Measurements from ENCODE around the gene MTA1. TPM values are rescaled to one million over a fixed set of nuclear protein-coding genes. Genes with fewer than 3 reads are reported as not detected.

MTA1 gene
- total and polyA plus RNA-seq, 2 of the 8 experiments (the other 6 are each of a cell fraction or from before 2014, with no cell fraction given), result 73.9 to 221 TPM

DNA sequence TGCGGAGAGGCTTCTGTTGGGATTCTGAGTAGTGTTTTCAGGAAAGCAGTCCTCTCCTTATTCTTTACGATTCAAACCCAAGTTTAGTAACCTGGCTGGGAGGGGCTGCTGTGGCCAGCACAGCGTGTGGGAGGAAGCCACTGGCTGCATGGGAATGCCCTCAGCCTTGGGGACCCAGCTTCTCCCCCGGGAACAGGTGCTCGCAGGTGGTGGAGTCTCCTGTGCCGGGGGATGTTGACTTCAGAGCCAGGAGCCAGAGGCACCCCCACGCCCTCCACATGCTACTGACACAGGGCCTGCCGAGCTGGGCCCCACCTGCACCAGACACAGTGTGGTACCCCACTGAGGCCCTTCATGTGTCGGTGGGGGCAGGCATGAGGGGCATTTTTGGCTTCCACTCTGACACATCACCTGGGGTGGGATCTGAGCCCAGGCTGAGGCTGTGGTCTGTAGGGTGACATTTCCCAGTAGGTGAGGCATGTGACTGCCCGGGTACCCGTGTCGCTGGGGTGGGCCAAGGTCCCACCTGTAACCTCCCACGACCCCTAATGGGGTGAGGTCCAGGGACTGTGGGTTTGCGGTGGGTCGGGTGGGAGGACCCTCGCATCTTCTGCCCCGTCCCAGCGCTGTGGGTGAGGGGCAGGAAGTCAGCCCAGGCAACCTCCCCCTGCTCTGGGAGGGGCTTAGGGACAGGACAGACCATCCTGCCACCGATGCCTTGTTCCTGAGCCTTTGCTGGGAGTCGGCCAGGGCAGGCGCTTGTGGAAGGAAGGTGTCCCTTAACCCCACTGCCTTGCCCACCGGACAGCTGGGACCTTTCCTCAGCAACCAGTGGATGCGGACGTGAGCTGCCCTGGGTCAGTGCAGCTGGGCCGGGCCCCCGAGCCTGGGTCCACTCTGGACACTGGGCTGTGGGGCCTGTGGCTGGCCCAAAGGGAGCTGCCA lies 26.5 kb downstream of the MTA1 start:
- H2BK120ac ChIP-seq (replicated peaks; ENCODE audit: low read depth, low read length), result no peak overlapping the region
- no peak overlapping the region for H3K56ac ChIP-seq (replicated peaks; ENCODE audit: insufficient read length, low read depth, low read length)
- FAIRE-seq (no peak), DNase-seq (ENCODE audit: low read depth in 1 of 2, low spot score in 2 of 2) (no peak)
- H3K4ac ChIP-seq (replicated peaks; ENCODE audit: insufficient read length, low read depth, low read length), result no peak overlapping the region
- H3K4me2 ChIP-seq (ENCODE audit: insufficient read depth in 1 of 2, low read depth in 2 of 2, low read length in 2 of 2), result no peak overlapping the region
- WGBS, 2 experiments (ENCODE audit: extremely low coverage in 1 of 2, insufficient coverage in 1 of 2, insufficient read length in 1 of 2, insufficient replicate concordance in 2 of 2, low coverage in 1 of 2, low lambda C conversion rate in 2 of 2, missing lambda C conversion rate in 1 of 2), result 95% methylated on average over 24 of the region's 26 CpGs; no CpG with 5 or more reads in 1 of the 2 experiments
- peaks cover 0 to 10% of the 10 kb centered on the region in 2 experiments; a peak in 2 of 4 replicates for H3K79me2 ChIP-seq (ENCODE audit: control insufficient read depth in 1 of 2, insufficient read depth in 2 of 2, low read length in 2 of 2)
- ChIA-PET POLR2A (ENCODE audit: partially characterized antibody) (interaction anchor here (0.7 to 3.0 kb wide), 3 partner anchors 13 to 765 kb away, joined by 3 to 21 read pairs (median 6); no protein-coding TSS in a partner anchor), CTCF (ENCODE audit: partially characterized antibody) (interaction anchor here (1.2 to 3.0 kb wide), 9 partner anchors 10 to 44 kb away, joined by 3 to 23 read pairs (median 6); no protein-coding TSS in a partner anchor)
- no peaks in the 10 kb centered on the region for H3K27me3 ChIP-seq (replicated peaks in 1 of 4; ENCODE audit: control insufficient read depth in 3 of 4, extremely low read depth in 1 of 4, insufficient read depth in 3 of 4, low read length in 3 of 4)
- H2BK12ac ChIP-seq (ENCODE audit: low read depth, low read length), result no peak overlapping the region
- no peak overlapping the region for H2AFZ ChIP-seq (ENCODE audit: low read length)
- no peak overlapping the region; the same call in 1 of the 2 replicates for H4K8ac ChIP-seq (ENCODE audit: extremely low read depth, insufficient read depth, low read length)
- no peak overlapping the region for H4K5ac ChIP-seq (ENCODE audit: insufficient read length, low read depth, low read length)
- H3K9me3 ChIP-seq (ENCODE audit: insufficient read depth in 2 of 2, low read depth in 1 of 2, low read length in 1 of 2), result no peaks in the 10 kb centered on the region
- H3K36me3 ChIP-seq (ENCODE audit: control insufficient read depth in 2 of 4, insufficient read depth in 4 of 4, low read length in 3 of 4), result peaks cover 5 to 25% (median 17%) of the 10 kb centered on the region in 4 experiments; a peak in 6 of 8 replicates
- no peak overlapping the region for H2AK5ac ChIP-seq (ENCODE audit: low read depth, low read length)
- H3K27ac ChIP-seq (ENCODE audit: low read depth, low read length), result no peak overlapping the region
- no peaks in the 10 kb centered on the region for H3K4me1 ChIP-seq (replicated peaks in 1 of 4; ENCODE audit: control insufficient read depth in 3 of 4, insufficient read depth in 4 of 4, low read length in 3 of 4)
- H3K23me2 ChIP-seq (ENCODE audit: low read depth, low read length), result no peaks in the 10 kb centered on the region
- H3K23ac ChIP-seq (ENCODE audit: insufficient read length), result no peak overlapping the region
- H4K91ac ChIP-seq (replicated peaks; ENCODE audit: insufficient read length, low read length), result no peak overlapping the region
- no peak overlapping the region for H2BK20ac ChIP-seq (ENCODE audit: low read length)
- H3K4me3 ChIP-seq (ENCODE audit: extremely low read depth in 1 of 4, insufficient read depth in 2 of 4, low read depth in 3 of 4, low read length in 4 of 4), result no peak overlapping the region
- no peak overlapping the region for H2BK5ac ChIP-seq (ENCODE audit: low read depth, low read length)
- H4K20me1 ChIP-seq (replicated peaks in 1 of 2; ENCODE audit: control insufficient read depth in 1 of 2, insufficient read depth in 2 of 2, low read length in 2 of 2), result peaks cover 14 to 19% of the 10 kb centered on the region in 2 experiments
- no peak overlapping the region for H3K18ac ChIP-seq (ENCODE audit: extremely low read depth, low read length)
- peaks cover 13% of the 10 kb centered on the region; the same call in 1 of the 2 replicates for H3K79me1 ChIP-seq (ENCODE audit: low read depth, low read length)
- H2BK15ac ChIP-seq (ENCODE audit: low read length), result no peak overlapping the region
- no peak overlapping the region for H3K9ac ChIP-seq (replicated peaks in 1 of 4; ENCODE audit: extremely low read depth in 1 of 4, low read depth in 3 of 4, low read length in 3 of 4)
- no peak for TF ChIP-seq CREB1 (IDR thresholded peaks at IDR 0.05)
- no peak overlapping the region for H3K14ac ChIP-seq (ENCODE audit: insufficient read length)

Measured in H1 (cell line).